PC-3 (cell line): ENCODE measurements around the gene ADM2.

Experiments
- CTCF ChIP-seq: fragments of 300-600 bp; sonication (generic); conservative IDR thresholded peaks from 2 replicates; pipeline ENCODE4 v1.5.1; 2017; ENCODE audit warnings: antibody characterized with exemption, low read depth, mild to moderate bottlenecking, low read length
- EZH2 ChIP-seq: fragments of 300-600 bp; sonication (generic); IDR thresholded peaks from one replicate; pipeline ENCODE4 v1.6.1; 2017; ENCODE audit warnings: antibody characterized with exemption, mild to moderate bottlenecking, low read length; ENCODE audit not compliant: unreplicated experiment

- TF ChIP-seq CTCF, result no peak
- TF ChIP-seq EZH2, result no peak
Measured at GRCh38 chr22:50471962-50472361, 9.4 kb upstream of the ADM2 start.
